D721Med (cell line): ENCODE results near the gene CEP170B.
A peak's percentile ranks its signal among the peaks of the same experiment; 100 is the strongest.

Experiments used
- DNase-seq: peaks from one replicate; pipeline ENCODE4 v3.0.0; 2011; ENCODE audit warnings: low spot score; ENCODE audit not compliant: insufficient read length
- FAIRE-seq: peaks from 2 replicates; lab custom pipeline; 2011; peaks lifted over from hg19 to GRCh38; lab: Jason Lieb, UNC
- CTCF ChIP-seq: IDR thresholded peaks from 2 replicates; pipeline ENCODE4 v1.5.1; 2012; ENCODE audit warnings: mild to moderate bottlenecking, control low read depth; ENCODE audit not compliant: insufficient read depth; ENCODE audit errors: missing control alignments

The CEP170B gene

GRCh38 chr14:104865081-104865630 is at the start of gene CEP170B:
TSS of gene CEP170B (plus strand) at chr14:104865268. CDS start at chr14:104868451, 3,183 bp downstream.
- FAIRE-seq (no peak), DNase-seq (peak; percentile 83)
- TF ChIP-seq CTCF: no peak

GRCh38 chr14:104816616-104816884 is 48.5 kb upstream of the CEP170B start:
- DNase-seq (no peak), FAIRE-seq (no peak)
- no peak for TF ChIP-seq CTCF

GRCh38 chr14:104817930-104818713 is 46.9 kb upstream of the CEP170B start:
- no peak for TF ChIP-seq CTCF
- FAIRE-seq (no peak), DNase-seq (no peak)

- no peak for TF ChIP-seq CTCF
- DNase-seq (no peak), FAIRE-seq (no peak)
Measured at GRCh38 chr14:104818714-104819161, 46.3 kb upstream of the CEP170B start.

- no peak for DNase-seq
- FAIRE-seq: no peak
- no peak for TF ChIP-seq CTCF
Measured at GRCh38 chr14:104819361-104819781, 45.7 kb upstream of the CEP170B start.

- FAIRE-seq (no peak), DNase-seq (no peak)
- no peak for TF ChIP-seq CTCF
Measured at GRCh38 chr14:104820669-104821228, 44.3 kb upstream of the CEP170B start.
